ENCODE results near the gene SPIRE1.

Gene SPIRE1

DNA sequence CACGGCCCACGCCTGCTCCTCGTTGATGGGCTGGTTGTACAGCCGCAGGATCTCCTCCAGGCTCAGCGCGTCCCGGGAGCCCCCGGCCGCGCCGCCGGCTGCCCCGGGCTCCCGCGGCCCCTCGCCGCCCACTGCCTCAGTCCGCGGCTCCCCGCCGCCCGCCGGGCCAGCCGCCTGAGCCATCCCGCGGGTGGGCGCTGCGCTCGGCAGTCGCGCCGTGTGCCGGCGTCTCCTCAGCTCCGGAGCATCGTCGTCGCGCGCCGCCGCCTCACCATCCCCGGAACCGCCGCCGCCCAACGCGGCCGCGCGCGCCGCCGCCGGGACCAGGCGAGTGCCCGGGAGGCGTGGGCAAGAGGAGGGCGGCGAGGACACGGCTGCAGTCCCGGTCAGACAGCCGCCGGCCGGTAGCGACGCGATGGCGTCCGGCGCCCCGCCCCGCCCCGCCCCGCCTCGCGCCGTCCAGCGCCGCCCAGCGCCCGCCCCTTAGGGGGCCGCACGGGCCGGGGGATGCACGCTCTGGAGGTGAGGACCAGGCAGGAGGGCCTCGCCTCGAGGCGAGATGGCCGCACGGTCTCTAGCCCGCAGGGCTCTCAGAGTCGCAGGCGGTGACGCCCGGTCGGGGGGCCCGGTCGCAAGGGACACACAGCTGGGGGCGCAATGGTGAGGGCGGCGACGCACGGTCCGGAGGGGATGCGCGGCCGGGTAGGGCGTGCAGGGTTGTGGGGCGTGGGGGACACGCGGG lies at the start of gene SPIRE1:
Gene SPIRE1, minus strand, starts transcription at position 424 of the 742 bp plus-strand sequence. Its CDS starts 241 bp downstream, at position 183.
- peak in 1 of 2 donors; percentile 10 for DNase-seq (ENCODE audit: extremely low read depth in 1 of 2, low read depth in 1 of 2)

DNA sequence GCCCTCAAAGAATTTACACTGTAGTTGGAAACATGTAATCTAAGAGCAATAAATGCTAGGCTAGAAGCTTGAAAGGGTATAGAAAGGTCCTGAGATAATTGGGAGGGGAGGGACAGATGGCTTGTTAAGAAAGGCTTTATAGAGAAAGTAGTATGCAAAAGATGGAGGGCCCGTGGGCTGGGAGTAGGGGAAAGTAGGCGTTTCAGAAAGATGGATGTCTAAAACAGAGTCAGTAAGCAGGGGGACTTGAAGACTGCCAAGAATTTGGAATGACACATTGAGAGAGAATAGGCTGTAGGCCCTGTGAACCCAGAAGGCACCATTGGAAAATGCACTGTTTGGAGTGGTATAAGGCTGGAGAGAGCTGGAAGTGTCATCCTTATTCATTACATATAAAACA lies 45.8 kb upstream of the SPIRE1 start:
- no peak for DNase-seq (ENCODE audit: extremely low read depth in 1 of 2, low read depth in 1 of 2)

DNA sequence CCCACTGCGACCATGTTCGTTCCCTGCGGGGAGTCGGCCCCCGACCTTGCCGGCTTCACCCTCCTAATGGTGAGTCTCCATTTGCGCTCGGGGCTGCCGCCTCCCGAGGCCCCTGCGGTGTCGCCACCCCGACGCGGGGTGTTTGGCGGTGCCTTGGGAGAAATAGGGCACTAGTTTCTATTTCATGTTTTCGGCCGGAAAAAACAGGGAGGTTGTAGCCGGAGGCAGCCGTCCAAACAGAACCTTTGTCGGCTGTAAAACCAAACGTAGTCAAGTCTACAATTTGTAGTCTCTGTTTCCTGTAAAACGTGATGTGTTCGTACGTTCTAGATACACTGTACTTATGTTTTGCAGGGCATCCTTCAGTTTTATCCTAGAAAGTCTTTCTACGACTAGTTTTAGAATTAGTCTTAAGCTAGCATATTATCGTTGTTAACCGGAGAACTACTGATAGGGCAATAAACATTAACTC lies 45.2 kb upstream of the SPIRE1 start:
- no peak for DNase-seq (ENCODE audit: extremely low read depth in 1 of 2, low read depth in 1 of 2)

DNA sequence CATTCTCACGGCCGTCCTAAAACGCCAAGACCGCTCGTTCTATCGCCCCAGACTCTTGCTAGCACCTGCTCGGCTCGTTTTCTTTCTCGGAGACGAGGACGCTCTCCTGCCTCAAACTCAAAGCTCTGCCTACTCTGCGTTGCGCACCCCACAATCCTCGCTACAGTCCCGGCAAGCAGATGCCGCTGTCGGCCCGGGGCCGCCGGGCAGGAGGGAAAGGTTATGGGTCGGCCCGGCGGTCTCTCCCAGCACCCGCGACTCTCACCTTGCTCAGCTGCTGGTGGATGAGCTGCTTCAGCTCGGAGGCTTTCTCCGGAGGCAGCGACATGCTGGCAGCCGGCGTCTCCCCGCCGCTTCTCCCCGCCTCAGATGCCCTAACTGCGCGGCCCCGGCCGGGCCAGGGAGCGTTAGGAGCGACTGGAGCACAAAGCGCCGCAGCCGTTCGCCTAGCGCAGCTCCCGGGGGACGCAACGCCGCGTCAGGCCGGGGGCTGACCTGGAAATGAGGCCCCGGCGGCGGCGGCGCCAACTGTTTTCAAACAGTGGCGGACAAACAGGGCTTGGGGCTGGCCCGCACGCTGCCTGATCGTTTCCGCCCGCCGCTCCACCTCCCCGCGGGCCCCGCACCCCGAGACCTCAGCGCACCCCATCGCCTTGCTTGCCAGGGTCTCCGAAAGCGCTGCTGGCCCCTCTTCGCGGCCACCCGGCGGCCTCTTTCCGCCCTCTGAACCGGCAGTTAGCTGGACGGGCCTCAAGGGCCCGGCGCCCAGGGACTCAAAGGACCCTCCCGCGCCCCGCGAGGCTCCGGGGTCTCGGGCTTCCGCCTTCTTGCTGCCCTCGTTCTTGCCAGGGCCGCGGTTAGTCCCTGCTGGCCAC lies 44.6 kb upstream of the SPIRE1 start, which contains the start of the genes CEP76 and PSMG2:
Gene CEP76, minus strand, starts transcription at position 503 of the 875 bp plus-strand sequence. Its CDS starts 175 bp downstream, at position 328.
Gene PSMG2, plus strand, starts transcription at position 822 of the 875 bp plus-strand sequence. CDS start 66 bp downstream, outside the sequence.
- DNase-seq (ENCODE audit: extremely low read depth in 1 of 2, low read depth in 1 of 2): peak; percentile 49 to 69

DNA sequence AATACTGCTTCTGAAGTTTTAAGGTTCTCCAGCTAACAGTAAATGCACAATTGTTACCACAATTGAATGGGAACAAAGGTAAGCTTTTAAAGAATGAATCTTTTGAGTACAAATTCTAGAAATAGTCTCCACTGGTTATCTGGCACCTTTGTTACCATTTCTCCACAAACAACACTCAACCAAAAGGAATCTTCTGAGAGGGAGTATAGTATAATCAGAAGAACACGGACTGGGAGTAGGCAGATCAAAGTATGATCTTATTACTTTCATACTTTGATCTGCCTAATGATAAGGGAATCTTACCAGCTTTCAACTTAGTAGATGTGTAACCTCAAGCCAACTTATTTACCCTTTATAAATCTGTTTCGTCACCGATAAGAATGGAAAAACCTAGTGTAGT lies 43.3 kb upstream of the SPIRE1 start:
- no peak for DNase-seq (ENCODE audit: extremely low read depth in 1 of 2, low read depth in 1 of 2)

DNA sequence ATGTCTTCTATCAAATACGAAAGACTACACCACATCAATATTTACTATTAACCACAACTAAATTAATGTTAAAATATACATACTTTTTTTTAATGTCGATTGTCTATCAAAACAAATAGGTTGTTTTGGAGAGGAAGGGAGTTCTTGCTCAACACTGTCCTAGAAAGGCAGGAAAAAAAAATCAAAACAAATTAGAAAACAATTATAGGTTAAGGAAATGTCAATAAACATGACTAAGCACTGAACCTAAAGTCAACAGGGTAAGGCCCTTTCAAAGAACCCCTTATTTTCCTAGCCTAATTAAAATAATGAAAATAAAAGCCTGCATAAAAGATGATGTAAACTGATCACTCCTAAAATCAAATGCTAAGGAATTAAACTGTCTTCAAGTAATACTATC lies 41.8 kb upstream of the SPIRE1 start:
- no peak for DNase-seq (ENCODE audit: extremely low read depth in 1 of 2, low read depth in 1 of 2)

DNA sequence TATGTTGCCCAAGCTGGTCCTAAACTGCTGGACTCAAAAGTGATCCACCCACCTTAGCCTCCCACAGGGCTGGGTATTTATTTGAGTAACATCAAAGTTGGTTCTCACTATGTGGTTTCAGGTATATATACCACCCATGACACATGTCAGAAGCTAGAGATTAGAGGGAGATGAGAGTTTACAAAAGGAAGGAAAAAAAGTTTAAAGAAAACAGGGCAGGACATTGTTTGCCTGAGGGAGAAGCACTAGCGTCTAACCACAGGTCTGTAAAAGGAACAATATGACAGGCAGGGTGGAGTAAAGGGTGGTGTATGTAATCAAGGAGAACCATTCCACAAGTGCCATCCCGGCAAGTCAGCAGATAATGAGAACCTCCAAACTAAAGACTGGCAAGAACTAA lies 36.1 kb upstream of the SPIRE1 start:
- no peak for DNase-seq (ENCODE audit: extremely low read depth in 1 of 2, low read depth in 1 of 2)

DNA sequence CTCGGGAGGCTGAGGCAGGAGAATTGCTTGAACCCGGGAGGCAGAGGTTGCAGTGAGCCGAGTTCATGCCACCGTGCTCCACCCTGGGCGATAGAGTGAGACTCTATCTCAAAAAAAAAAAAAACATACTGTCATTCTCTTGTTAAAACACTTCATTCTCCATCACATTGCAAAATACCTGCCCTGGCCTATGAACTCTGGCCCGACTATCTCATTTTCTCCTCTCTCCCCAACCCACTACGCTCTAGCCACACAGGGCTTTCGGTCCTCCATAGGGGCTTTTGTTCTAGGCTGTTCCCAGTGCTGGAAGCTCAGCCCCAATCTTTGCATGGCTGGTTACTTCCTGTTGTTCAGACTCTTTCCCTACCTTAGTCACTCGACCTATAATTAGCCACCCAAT lies 34.3 kb upstream of the SPIRE1 start:
- DNase-seq (ENCODE audit: extremely low read depth in 1 of 2, low read depth in 1 of 2): no peak

DNA sequence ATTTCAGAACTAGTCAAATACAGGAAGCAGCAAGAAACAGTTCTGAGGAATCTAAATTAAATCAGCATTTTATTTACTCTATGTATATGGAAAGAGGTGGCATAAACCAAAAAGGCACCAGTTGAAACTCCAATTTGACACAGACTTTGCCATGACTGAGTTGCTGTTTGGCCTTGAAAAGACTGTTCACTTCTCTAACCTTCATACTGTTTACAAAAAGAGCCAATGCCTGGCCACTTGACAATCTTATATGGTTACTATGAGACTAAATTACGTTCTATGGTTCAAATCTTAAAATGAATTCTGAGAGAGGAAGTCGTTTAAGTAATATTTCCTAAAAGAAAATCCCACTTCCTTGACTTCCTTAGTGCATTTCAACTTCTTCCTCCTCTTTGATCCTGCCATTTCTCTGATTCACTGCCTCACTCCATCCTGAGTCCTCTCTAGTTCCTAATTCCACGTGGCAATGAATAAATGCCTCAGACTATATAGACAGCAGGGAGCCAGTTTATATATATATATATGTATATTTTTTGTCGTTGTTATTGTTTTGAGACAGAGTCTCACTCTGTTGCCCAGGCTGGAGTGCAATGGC lies 31.4 kb upstream of the SPIRE1 start:
- no peak for DNase-seq (ENCODE audit: extremely low read depth in 1 of 2, low read depth in 1 of 2)

DNA sequence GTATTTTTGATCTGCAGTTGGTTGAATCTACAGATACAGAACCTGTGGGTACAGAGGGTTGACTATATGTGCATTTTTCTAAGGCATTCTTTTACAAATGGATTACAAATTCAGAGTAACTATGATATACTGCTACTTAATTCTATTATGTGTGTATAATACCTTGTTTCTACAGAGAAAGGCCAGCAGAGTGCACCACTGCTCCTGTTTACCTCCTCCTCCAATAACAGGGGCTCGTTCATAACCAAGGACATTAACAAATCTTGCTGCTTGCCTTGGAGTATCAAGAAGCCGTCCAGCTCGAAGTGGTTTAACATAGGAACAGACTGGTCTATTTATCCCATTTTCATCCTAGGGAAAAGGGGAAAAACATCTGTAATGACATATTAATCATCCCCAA lies 28.2 kb upstream of the SPIRE1 start:
- no peak for DNase-seq (ENCODE audit: extremely low read depth in 1 of 2, low read depth in 1 of 2)

DNA sequence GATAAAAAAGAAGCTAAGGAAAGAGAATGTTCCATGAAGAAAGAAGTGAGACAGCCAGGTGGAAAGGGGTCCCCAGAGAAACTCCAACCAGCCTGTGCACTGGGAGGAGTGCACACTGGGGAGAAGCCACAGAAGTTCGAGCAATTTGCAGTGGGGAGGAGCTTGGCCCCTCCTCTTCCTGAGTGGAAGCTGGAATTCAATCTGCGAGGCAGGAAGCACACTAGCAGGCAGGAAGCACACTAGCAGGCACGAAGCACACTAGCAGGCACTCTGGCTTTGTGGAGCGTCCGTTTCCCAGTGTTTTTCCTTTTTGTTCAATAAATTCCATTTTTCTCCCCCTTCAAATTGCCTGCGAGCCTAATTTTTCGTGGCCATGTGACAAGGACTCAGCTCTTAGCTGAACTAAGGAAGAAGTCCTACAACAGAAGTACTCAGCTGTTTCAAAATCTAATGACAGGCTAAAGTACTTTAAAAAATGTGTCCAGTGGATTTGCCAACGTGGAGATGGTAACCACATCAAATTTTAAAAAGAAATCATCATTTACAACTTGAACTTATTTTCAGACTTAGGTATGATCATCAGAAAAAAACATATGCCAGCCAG lies 21.4 kb upstream of the SPIRE1 start:
- no peak for DNase-seq (ENCODE audit: extremely low read depth in 1 of 2, low read depth in 1 of 2)

DNA sequence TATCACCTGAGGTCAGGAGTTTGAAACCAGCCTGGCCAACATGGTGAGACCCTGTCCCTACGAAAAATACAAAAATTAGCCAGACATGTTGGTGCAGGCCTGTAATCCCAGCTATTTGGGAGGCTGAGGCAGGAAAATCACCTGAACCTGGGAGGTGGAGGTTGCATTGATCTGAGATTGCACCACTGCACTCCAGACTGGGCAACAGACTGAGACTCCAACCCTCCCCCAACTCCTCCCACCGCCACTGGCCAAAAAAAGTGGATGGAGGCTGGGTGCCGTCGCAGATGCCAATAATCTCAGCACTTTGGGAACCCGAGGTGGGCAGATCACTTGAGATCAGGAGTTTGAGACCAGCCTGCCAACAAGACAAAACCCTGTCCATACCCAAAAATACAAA lies 10.1 kb upstream of the SPIRE1 start:
- DNase-seq (ENCODE audit: extremely low read depth in 1 of 2, low read depth in 1 of 2): no peak

DNA sequence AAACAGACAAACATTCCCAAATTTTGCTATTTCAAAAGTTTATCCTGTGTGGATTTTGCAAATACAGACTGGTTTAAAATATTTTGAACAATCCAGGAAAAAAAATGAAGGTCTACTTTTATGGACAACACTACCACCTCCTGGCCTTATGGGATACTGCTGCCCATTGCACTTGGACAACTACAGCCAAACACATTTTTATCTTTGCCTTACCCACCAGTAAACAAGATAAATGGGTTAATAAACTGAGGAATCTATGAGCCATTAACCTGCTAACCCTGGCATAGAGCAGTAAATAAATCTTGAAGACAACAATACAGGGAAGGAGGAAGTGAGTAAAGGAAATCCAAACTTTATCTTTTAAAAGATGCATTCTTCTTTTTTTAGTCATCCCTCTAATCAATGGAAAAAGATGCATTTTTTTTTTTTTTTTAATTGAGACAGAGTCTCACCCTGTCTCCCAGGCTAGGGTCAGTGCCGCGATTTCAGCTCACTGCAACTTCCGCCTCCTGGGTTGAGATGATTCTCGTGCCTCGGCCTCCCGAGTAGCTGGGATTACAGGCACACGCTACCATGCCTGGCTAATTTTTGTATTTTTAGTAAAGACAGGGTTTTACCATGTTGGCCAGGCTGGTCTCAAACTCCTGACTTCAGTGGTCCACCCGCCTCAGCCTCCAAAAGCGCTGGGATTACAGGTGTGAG lies 2.1 kb upstream of the SPIRE1 start:
- no peak for DNase-seq (ENCODE audit: extremely low read depth in 1 of 2, low read depth in 1 of 2)

DNA sequence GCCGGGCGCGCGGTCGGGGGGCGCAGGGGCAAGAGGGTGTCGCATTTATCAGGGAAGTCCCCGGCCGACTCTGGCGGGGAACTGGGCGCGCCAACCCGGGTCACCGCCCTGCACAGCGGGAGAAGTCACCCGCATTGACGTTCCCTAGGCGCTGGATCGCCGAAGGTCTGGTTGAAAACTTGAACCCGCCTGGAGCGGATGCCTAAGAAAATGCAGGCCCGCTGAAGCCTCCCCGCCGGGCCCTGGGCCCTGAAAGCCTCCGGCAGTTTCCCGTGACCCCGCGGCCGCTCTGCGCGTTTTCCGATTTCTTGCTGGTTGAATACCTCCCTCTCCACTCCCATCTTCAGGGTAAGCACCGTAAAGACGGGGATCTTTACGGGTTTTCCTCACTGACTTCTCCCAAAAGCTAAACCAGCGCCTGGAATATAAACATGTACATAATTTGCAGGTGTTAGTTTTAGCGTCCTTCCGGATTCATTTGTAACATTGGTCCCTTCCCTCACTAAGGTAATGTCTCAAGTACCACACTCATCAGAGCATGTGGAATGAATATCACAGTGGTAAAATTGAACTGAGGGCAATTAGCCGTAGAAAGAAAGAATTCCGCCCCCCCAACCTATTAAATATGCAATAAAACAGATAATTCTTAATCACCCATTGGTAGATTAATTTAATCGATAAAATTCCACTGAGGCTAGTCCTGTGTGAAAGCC lies 675 bp upstream of the SPIRE1 start:
- no peak for DNase-seq (ENCODE audit: extremely low read depth in 1 of 2, low read depth in 1 of 2)

DNA sequence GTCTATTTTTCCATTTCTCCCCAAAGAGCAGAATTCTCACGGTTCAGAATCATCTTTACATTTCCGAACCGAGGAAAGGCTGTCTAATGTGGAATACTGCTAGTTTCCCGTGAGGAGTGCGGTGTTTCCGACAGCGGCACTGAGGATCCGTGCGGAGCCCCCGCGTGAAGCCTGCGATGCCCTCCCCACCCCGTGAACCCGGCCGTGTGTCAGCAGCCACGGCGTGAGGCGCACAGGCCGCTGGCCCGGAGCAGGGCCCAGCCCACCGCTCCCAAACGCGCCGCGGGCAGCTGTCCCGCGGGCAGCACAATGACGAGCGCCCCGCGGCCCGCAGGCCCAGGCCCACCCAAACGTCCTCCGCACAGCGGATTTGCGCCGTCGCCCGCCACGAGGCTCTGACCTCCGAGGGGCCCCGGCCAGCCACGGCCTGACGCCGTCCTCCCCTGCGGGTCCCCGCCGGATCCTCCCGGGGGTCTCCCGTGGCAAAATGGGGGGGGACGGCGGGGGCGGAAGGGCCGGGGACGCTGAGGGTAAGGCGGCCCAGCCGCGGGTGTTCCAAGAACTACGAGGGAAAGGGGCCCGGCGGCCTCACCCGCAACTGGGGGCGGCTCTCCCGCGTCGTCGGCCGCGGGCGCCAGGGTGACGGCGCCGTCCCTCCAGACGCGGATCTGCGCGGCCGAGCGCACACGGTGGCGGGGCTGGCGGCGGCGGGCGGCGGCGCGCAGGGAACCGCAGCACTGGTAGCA lies 796 bp downstream of the SPIRE1 start:
- DNase-seq (ENCODE audit: extremely low read depth in 1 of 2, low read depth in 1 of 2): no peak

DNA sequence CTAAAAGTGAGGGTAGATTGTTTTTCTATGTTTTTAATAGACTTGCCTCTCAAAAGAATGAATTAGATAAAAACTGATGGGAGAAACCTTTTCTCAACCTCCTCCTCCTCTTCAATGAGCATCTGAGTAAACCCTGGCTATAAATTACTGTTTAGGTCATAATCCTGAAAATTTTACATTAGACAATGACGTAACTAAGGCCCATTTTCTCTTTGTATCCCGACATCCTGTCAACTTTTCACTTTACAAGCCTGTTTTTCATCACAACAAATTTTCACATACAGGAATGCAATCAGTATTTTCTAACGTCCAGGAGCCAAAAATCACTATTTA lies 1.3 kb downstream of the SPIRE1 start:
- no peak for DNase-seq (ENCODE audit: extremely low read depth in 1 of 2, low read depth in 1 of 2)

DNA sequence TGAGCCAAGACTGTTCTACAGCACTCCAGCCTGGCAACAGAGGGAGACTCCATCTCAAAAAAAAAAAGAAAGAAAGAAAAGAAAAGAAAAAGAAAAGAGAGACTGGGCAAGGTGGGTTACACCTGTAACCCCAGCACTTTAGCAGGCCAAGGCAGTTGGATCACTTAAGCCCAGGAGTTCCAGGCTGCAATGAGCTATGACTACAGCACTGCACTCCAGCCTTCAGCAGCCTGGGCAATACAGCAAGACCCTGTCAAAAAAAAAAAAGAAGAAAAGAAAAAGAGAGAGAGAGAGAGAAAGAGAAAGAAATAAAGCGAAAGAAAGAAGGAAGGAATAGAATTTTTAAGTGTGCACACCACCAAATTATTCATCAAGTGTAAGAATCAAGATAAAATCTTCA lies 2.9 kb downstream of the SPIRE1 start:
- no peak for DNase-seq (ENCODE audit: extremely low read depth in 1 of 2, low read depth in 1 of 2)

DNA sequence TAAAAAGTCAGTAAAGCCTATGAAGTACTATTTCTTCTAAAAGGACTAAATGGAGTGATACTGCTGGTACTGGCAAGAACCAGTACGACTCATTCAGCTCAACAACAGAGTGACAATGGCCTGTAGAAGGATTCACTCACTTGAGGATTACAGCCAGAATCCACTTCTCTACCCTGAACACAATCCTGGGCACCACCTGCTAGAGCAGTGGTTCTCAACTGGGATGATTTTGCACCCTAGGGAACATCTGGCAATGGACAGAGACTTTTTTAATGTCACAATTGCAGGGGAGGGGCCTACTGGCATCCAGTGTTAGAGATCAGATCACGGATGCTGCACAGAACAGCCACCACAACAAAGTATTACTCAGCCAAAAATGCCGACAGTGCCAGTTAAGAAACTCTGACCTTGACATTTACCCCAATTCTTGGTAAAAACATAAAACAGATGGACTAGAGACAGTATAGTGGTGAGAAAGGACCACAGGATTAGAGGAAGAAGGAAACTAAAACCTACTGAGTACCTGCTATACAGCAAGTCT lies 5.0 kb downstream of the SPIRE1 start:
- no peak for DNase-seq (ENCODE audit: extremely low read depth in 1 of 2, low read depth in 1 of 2)

DNA sequence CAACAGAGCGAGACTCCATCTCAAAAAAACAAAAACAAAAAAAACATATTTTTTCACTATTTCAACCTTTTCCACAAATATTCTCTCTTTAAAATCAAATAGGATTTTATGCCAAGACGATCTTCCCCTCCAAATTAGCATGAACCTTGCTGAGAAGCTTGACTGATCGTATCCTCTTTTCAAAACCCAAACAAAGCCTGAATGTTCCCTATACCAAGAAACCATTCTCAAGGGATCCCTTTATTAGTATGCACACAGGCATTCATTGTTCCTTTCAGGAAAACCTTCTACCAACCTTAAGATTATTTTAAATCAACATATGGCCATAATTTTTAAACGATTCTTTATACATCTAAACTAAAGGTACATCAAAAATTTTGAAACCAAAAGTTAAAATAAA lies 6.3 kb downstream of the SPIRE1 start:
- no peak for DNase-seq (ENCODE audit: extremely low read depth in 1 of 2, low read depth in 1 of 2)

Data from activated CD8-positive, alpha-beta memory T cell treated with anti-CD3 and anti-CD28 coated beads for 1 hour (primary cell).